ENCODE results near the gene ROBO1. TPM values are rescaled to one million over a fixed set of nuclear protein-coding genes. Genes with fewer than 3 reads are reported as not detected.

Gene ROBO1
- polyA plus RNA-seq, 4 donors = 0.81 to 12.2 (median 2.6) TPM

DNA sequence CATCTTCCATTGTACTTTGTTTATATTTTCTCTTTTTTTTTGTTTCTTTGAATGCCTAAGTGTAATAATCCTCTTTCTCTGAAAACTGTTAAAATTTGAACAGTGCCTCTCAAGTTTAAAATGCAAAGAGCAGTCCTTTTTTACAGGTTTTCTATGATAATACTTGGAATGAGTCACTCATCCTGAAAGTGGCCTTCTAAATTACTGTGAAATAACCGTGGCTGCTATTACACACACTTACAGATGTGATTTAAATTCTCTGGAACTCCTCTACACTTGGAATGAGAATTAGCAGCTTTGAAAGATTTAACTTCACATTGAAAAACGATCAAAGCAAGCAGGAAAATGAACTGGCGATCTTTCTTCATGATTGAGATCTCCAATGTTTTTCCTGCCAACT is 105.9 kb downstream of the ROBO1 start:
- Histone ChIP-seq H3K36me3 (ENCODE audit: control insufficient read depth in 3 of 3, insufficient read depth in 2 of 3, low read depth in 1 of 3, low read length in 3 of 3) (no peaks in the 10 kb centered on the region), H3K4me1 (ENCODE audit: control insufficient read depth in 3 of 3, insufficient read depth in 2 of 3, low read depth in 1 of 3, low read length in 2 of 3) (no peaks in the 10 kb centered on the region), H3K27ac (ENCODE audit: low read depth in 1 of 3, low read length in 2 of 3) (no peak overlapping the region), H3K27me3 (ENCODE audit: control insufficient read depth in 3 of 3, insufficient read depth in 3 of 3, low read length in 3 of 3) (no peaks in the 10 kb centered on the region), H3K9me3 (ENCODE audit: control insufficient read depth in 2 of 2, insufficient read depth in 1 of 2, low read depth in 1 of 2, low read length in 1 of 2) (peaks cover 0 to 2% of the 10 kb centered on the region in 2 donors), H3K4me3 (ENCODE audit: low read depth in 1 of 3, low read length in 3 of 3) (no peak overlapping the region)
- no peak for FAIRE-seq
- DNase-seq = no peak
- WGBS, 3 donors = 55 to 65% (median 58%) methylated on average over 3 of the region's 3 CpGs

- DNase-seq (no peak), FAIRE-seq (no peak)
- Histone ChIP-seq H3K4me1 (ENCODE audit: control insufficient read depth in 3 of 3, insufficient read depth in 2 of 3, low read depth in 1 of 3, low read length in 2 of 3) (no peaks in the 10 kb centered on the region), H3K36me3 (ENCODE audit: control insufficient read depth in 3 of 3, insufficient read depth in 2 of 3, low read depth in 1 of 3, low read length in 3 of 3) (no peaks in the 10 kb centered on the region), H3K9me3 (ENCODE audit: control insufficient read depth in 2 of 2, insufficient read depth in 1 of 2, low read depth in 1 of 2, low read length in 1 of 2) (peaks cover 0 to 2% of the 10 kb centered on the region in 2 donors), H3K27ac (ENCODE audit: low read depth in 1 of 3, low read length in 2 of 3) (no peak overlapping the region), H3K27me3 (ENCODE audit: control insufficient read depth in 3 of 3, insufficient read depth in 3 of 3, low read length in 3 of 3) (no peaks in the 10 kb centered on the region), H3K4me3 (ENCODE audit: low read depth in 1 of 3, low read length in 3 of 3) (no peak overlapping the region)
Measured at GRCh38 chr3:79657076-79657475, 110.7 kb downstream of the ROBO1 start.

- H3K4me1 ChIP-seq (ENCODE audit: control insufficient read depth in 3 of 3, insufficient read depth in 2 of 3, low read depth in 1 of 3, low read length in 2 of 3) = no peaks in the 10 kb centered on the region
- no peaks in the 10 kb centered on the region for H3K9me3 ChIP-seq (ENCODE audit: control insufficient read depth in 2 of 2, insufficient read depth in 1 of 2, low read depth in 1 of 2, low read length in 1 of 2)
- no peak overlapping the region for H3K4me3 ChIP-seq (ENCODE audit: low read depth in 1 of 3, low read length in 3 of 3)
- H3K27ac ChIP-seq (ENCODE audit: low read depth in 1 of 3, low read length in 2 of 3) = no peak overlapping the region
- H3K27me3 ChIP-seq (ENCODE audit: control insufficient read depth in 3 of 3, insufficient read depth in 3 of 3, low read length in 3 of 3) = no peaks in the 10 kb centered on the region
- DNase-seq (no peak), FAIRE-seq (no peak)
- WGBS, 3 donors = 47 to 59% (median 48%) methylated on average over 3 of the region's 3 CpGs
- H3K36me3 ChIP-seq (ENCODE audit: control insufficient read depth in 3 of 3, insufficient read depth in 2 of 3, low read depth in 1 of 3, low read length in 3 of 3) = no peaks in the 10 kb centered on the region
Measured at GRCh38 chr3:79654019-79654418, 113.8 kb downstream of the ROBO1 start.

DNA sequence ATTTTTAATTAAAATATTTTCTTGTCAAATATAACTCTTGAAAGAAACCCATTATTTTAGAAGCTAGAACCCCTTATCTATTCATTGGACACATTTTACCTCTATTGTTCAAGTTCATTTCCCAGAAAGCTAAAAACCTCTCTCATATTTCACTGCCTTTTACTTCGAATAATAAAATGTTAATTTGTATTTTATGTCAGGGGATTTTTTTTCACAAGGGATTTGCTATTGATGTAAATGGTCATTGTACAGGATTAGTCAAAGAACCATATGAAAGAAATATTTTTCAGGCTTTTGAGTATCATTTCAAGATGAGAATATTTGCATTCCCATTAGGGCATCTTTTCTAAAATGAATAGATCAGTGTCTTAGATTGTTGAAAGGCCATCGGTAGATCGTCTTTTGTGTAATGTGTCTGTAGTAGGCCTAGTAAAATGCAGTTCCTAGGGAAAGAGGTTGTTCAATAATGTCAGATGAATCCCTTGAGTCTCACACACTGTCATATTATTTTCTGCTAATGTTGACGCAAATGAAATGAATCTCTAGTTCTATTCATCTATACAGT is 114.5 kb downstream of the ROBO1 start:
- Histone ChIP-seq H3K4me3 (ENCODE audit: low read depth in 1 of 3, low read length in 3 of 3) (no peak overlapping the region), H3K27me3 (ENCODE audit: control insufficient read depth in 3 of 3, insufficient read depth in 3 of 3, low read length in 3 of 3) (no peaks in the 10 kb centered on the region), H3K4me1 (ENCODE audit: control insufficient read depth in 3 of 3, insufficient read depth in 2 of 3, low read depth in 1 of 3, low read length in 2 of 3) (no peaks in the 10 kb centered on the region), H3K36me3 (ENCODE audit: control insufficient read depth in 3 of 3, insufficient read depth in 2 of 3, low read depth in 1 of 3, low read length in 3 of 3) (no peaks in the 10 kb centered on the region), H3K27ac (ENCODE audit: low read depth in 1 of 3, low read length in 2 of 3) (no peak overlapping the region), H3K9me3 (ENCODE audit: control insufficient read depth in 2 of 2, insufficient read depth in 1 of 2, low read depth in 1 of 2, low read length in 1 of 2) (no peaks in the 10 kb centered on the region)
- DNase-seq (no peak), FAIRE-seq (no peak)
- 69 to 82% (median 72%) methylated on average over 4 of the region's 4 CpGs for WGBS, 3 donors

DNA sequence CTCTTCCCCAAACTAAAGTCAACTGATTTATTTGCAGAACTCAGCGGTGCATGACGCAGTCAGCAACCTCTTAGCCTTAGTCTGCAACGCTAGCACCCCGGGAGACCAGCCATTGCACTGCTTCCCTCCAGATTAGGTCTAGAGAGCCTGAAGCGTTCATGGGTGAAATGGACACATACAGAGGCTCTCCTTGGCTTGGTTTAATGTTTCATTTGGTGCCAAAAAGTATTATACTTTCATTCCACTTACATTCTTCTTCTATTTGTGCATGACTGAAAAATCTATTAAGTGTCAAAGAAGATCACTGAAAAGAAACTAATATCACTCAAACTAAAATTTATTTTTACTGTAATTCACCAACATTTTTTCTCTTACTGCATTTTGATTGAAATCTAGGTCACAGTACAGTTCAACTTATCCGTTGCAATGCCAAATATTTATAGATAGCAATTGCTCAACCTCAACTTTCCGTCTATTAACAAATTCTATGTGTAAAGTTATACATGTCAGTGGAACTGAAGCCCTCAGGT is 116.2 kb downstream of the ROBO1 start:
- H3K27ac ChIP-seq (ENCODE audit: low read depth in 1 of 3, low read length in 2 of 3) = no peak overlapping the region
- no peaks in the 10 kb centered on the region for H3K9me3 ChIP-seq (ENCODE audit: control insufficient read depth in 2 of 2, insufficient read depth in 1 of 2, low read depth in 1 of 2, low read length in 1 of 2)
- H3K36me3 ChIP-seq (ENCODE audit: control insufficient read depth in 3 of 3, insufficient read depth in 2 of 3, low read depth in 1 of 3, low read length in 3 of 3) = no peaks in the 10 kb centered on the region
- no peak overlapping the region for H3K4me3 ChIP-seq (ENCODE audit: low read depth in 1 of 3, low read length in 3 of 3)
- 36 to 50% (median 44%) methylated on average over 7 of the region's 7 CpGs for WGBS, 3 donors
- DNase-seq = no peak
- H3K4me1 ChIP-seq (ENCODE audit: control insufficient read depth in 3 of 3, insufficient read depth in 2 of 3, low read depth in 1 of 3, low read length in 2 of 3) = no peaks in the 10 kb centered on the region
- FAIRE-seq = no peak
- no peaks in the 10 kb centered on the region for H3K27me3 ChIP-seq (ENCODE audit: control insufficient read depth in 3 of 3, insufficient read depth in 3 of 3, low read length in 3 of 3)

GRCh38 chr3:79639855-79640254 is 127.9 kb downstream of the ROBO1 start:
- DNase-seq = no peak
- FAIRE-seq = no peak
- Histone ChIP-seq H3K27ac (ENCODE audit: low read depth in 1 of 3, low read length in 2 of 3) (no peak overlapping the region), H3K9me3 (ENCODE audit: control insufficient read depth in 2 of 2, insufficient read depth in 1 of 2, low read depth in 1 of 2, low read length in 1 of 2) (peaks cover 0 to 3% of the 10 kb centered on the region in 2 donors), H3K4me3 (ENCODE audit: low read depth in 1 of 3, low read length in 3 of 3) (no peak overlapping the region), H3K36me3 (ENCODE audit: control insufficient read depth in 3 of 3, insufficient read depth in 2 of 3, low read depth in 1 of 3, low read length in 3 of 3) (no peaks in the 10 kb centered on the region), H3K4me1 (ENCODE audit: control insufficient read depth in 3 of 3, insufficient read depth in 2 of 3, low read depth in 1 of 3, low read length in 2 of 3) (no peaks in the 10 kb centered on the region), H3K27me3 (ENCODE audit: control insufficient read depth in 3 of 3, insufficient read depth in 3 of 3, low read length in 3 of 3) (no peaks in the 10 kb centered on the region)
- WGBS, 3 donors = 76 to 91% (median 81%) methylated on average over 2 of the region's 2 CpGs

- H3K36me3 ChIP-seq (ENCODE audit: control insufficient read depth in 3 of 3, insufficient read depth in 2 of 3, low read depth in 1 of 3, low read length in 3 of 3) = no peaks in the 10 kb centered on the region
- DNase-seq (no peak), FAIRE-seq (no peak)
- no peak overlapping the region for H3K27ac ChIP-seq (ENCODE audit: low read depth in 1 of 3, low read length in 2 of 3)
- no peak overlapping the region for H3K4me3 ChIP-seq (ENCODE audit: low read depth in 1 of 3, low read length in 3 of 3)
- H3K9me3 ChIP-seq (ENCODE audit: control insufficient read depth in 2 of 2, insufficient read depth in 1 of 2, low read depth in 1 of 2, low read length in 1 of 2) = no peaks in the 10 kb centered on the region
- H3K4me1 ChIP-seq (ENCODE audit: control insufficient read depth in 3 of 3, insufficient read depth in 2 of 3, low read depth in 1 of 3, low read length in 2 of 3) = no peaks in the 10 kb centered on the region
- WGBS, 3 donors = 60 to 73% (median 61%) methylated on average over 4 of the region's 4 CpGs
- no peaks in the 10 kb centered on the region for H3K27me3 ChIP-seq (ENCODE audit: control insufficient read depth in 3 of 3, insufficient read depth in 3 of 3, low read length in 3 of 3)
Measured at GRCh38 chr3:79636372-79636771, 131.4 kb downstream of the ROBO1 start.

DNA sequence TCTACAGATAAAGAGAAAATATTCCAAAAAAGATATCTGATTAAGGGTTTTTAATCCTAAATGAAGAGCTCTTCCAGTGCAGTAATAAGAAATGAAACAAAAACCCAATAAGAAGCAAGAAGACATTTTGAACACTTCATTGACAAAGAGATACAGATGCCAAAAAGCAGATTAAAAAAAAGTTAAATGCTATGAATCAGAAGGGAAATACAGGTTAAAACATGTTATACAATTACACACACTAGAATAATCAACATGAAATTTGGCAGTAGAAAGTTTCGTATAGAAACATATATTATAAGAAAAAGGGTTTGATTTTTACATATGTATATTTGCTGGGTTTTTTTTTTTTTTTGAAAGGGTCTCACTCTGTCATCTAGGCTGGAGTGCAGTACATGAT is 135.0 kb downstream of the ROBO1 start:
- H3K36me3 ChIP-seq (ENCODE audit: control insufficient read depth in 3 of 3, insufficient read depth in 2 of 3, low read depth in 1 of 3, low read length in 3 of 3) = no peaks in the 10 kb centered on the region
- no peak overlapping the region for H3K27ac ChIP-seq (ENCODE audit: low read depth in 1 of 3, low read length in 2 of 3)
- H3K9me3 ChIP-seq (ENCODE audit: control insufficient read depth in 2 of 2, insufficient read depth in 1 of 2, low read depth in 1 of 2, low read length in 1 of 2) = no peaks in the 10 kb centered on the region
- DNase-seq (no peak), FAIRE-seq (no peak)
- H3K4me1 ChIP-seq (ENCODE audit: control insufficient read depth in 3 of 3, insufficient read depth in 2 of 3, low read depth in 1 of 3, low read length in 2 of 3) = no peaks in the 10 kb centered on the region
- H3K4me3 ChIP-seq (ENCODE audit: low read depth in 1 of 3, low read length in 3 of 3) = no peak overlapping the region
- 73 to 81% (median 76%) methylated on average over 1 of the region's 1 CpG for WGBS, 3 donors
- H3K27me3 ChIP-seq (ENCODE audit: control insufficient read depth in 3 of 3, insufficient read depth in 3 of 3, low read length in 3 of 3) = no peaks in the 10 kb centered on the region

DNA sequence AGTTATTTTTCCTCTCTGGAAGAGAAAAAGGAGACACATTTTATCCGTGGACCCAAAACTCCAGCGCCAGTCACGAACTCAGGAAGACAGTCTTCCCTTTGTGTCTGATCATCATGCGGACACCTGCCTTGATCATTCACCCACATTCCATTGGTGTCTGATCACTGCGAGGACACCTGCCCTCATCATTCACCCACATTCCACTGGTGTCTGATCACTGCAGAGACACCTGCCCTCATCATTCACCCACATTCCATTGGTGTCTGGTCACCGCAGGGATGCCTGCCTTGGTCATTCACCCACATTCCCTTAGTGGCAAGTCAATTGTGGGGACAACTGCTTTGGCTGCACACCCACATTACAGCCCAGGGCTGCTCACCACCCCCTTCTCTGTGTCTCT is 148.9 kb downstream of the ROBO1 start:
- WGBS, 3 donors = 75 to 90% (median 89%) methylated on average over 6 of the region's 6 CpGs
- no peak overlapping the region for H3K27ac ChIP-seq (ENCODE audit: low read depth in 1 of 3, low read length in 2 of 3)
- no peaks in the 10 kb centered on the region for H3K27me3 ChIP-seq (ENCODE audit: control insufficient read depth in 3 of 3, insufficient read depth in 3 of 3, low read length in 3 of 3)
- no peaks in the 10 kb centered on the region for H3K36me3 ChIP-seq (ENCODE audit: control insufficient read depth in 3 of 3, insufficient read depth in 2 of 3, low read depth in 1 of 3, low read length in 3 of 3)
- H3K4me3 ChIP-seq (ENCODE audit: low read depth in 1 of 3, low read length in 3 of 3) = no peak overlapping the region
- no peak for DNase-seq
- H3K4me1 ChIP-seq (ENCODE audit: control insufficient read depth in 3 of 3, insufficient read depth in 2 of 3, low read depth in 1 of 3, low read length in 2 of 3) = no peaks in the 10 kb centered on the region
- FAIRE-seq = no peak
- peaks cover 1 to 49% of the 10 kb centered on the region in 2 donors for H3K9me3 ChIP-seq (ENCODE audit: control insufficient read depth in 2 of 2, insufficient read depth in 1 of 2, low read depth in 1 of 2, low read length in 1 of 2)

All from small intestine (tissue), 7 donors.